Measurements from ENCODE around the gene GLB1L3.
A peak's percentile ranks its signal among the peaks of the same experiment; 100 is the strongest.

The GLB1L3 gene

GRCh38 chr11:134346101-134346975 lies 70.2 kb downstream of the GLB1L3 start:
- no peak for DNase-seq

- no peak for DNase-seq
These were observed 70.8 kb downstream of the GLB1L3 start for GRCh38 chr11:134346976-134347350.

GRCh38 chr11:134347441-134347840 lies 71.3 kb downstream of the GLB1L3 start:
- no peak for DNase-seq

- DNase-seq: no peak
These were observed 73.1 kb downstream of the GLB1L3 start for GRCh38 chr11:134349109-134349801.

- DNase-seq: no peak
These were observed 73.7 kb downstream of the GLB1L3 start for GRCh38 chr11:134349802-134350355.

- DNase-seq: no peak
These were observed 74.2 kb downstream of the GLB1L3 start for GRCh38 chr11:134350381-134350780.

GRCh38 chr11:134352111-134352510 lies 75.9 kb downstream of the GLB1L3 start:
- no peak for DNase-seq

GRCh38 chr11:134355136-134355535 lies 79.0 kb downstream of the GLB1L3 start:
- DNase-seq: no peak

GRCh38 chr11:134355656-134356055 lies 79.5 kb downstream of the GLB1L3 start:
- DNase-seq: no peak

- no peak for DNase-seq
These were observed 80.7 kb downstream of the GLB1L3 start for GRCh38 chr11:134356656-134357544.

GRCh38 chr11:134357545-134357839 lies 81.3 kb downstream of the GLB1L3 start:
- DNase-seq: no peak

- no peak for DNase-seq
These were observed 82.1 kb downstream of the GLB1L3 start for GRCh38 chr11:134358165-134358855.

GRCh38 chr11:134358856-134359490 lies 82.8 kb downstream of the GLB1L3 start:
- DNase-seq: no peak

- DNase-seq: no peak
These were observed 83.5 kb downstream of the GLB1L3 start for GRCh38 chr11:134359646-134360045.

- peak; percentile 64 for DNase-seq
These were observed 84.1 kb downstream of the GLB1L3 start for GRCh38 chr11:134360050-134360835.

GRCh38 chr11:134361661-134362060 lies 85.5 kb downstream of the GLB1L3 start:
- DNase-seq: no peak

- DNase-seq: no peak
These were observed 86.2 kb downstream of the GLB1L3 start for GRCh38 chr11:134362192-134362901.

- DNase-seq: no peak
These were observed 87.0 kb downstream of the GLB1L3 start for GRCh38 chr11:134363161-134363560.

GRCh38 chr11:134363592-134363991 lies 87.4 kb downstream of the GLB1L3 start:
- DNase-seq: no peak

- no peak for DNase-seq
These were observed 88.1 kb downstream of the GLB1L3 start for GRCh38 chr11:134364261-134364660.

All from CD4-positive, alpha-beta T cell treated with Interleukin-6 for 4 hours (primary cell).